ENCODE measurements around the gene SBNO1. TPM values are rescaled to one million over a fixed set of nuclear protein-coding genes. Genes with fewer than 3 reads are reported as not detected.

Gene SBNO1
- total RNA-seq, 4 donors from 2014 or later: 26.7 to 31.8 (median 29.9) TPM

DNA sequence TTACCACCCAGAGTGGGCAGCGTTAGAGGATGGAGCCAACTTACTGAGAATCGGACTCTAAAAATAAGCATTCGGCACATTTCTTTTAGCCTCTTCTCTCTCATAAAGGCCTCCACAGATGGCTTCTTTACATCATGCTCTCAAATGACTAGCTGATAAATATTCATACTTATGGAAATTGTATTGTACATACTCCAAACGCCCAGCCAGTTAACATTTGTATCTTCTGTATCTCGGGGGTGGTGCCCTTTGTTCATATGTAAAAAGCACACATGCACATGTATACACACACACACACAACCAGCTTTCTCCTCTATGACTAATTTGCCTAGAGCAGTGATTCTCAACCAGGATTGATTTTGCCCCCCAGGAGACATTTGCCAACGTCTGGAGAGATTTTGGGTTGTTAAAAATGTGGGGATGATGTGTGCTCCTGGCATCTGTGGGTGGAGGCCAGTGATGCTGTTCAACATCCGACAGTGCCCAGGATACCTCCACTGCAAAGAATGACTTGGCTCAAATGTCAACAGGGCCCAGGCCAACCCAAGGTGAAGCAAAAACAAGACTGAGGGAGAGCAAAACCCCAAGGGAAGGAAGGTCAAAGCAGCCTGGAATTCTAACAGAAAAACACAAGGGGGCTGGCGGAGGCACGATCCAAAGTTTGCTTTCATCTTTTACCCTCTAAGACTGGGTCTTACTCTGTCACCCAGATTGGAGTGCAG lies 77.8 kb downstream of the SBNO1 start:
- Histone ChIP-seq H3K4me3 (no peak overlapping the region), H3K4me1 (no peaks in the 10 kb centered on the region), H3K9me3 (no peaks in the 10 kb centered on the region), H3K27ac (replicated peaks in 1 of 4) (no peak overlapping the region), H3K27me3 (no peaks in the 10 kb centered on the region), H3K36me3 (peaks cover 6 to 28% (median 17%) of the 10 kb centered on the region in 4 donors)
- intact Hi-C loops (cut with DNase I): no loop called here
- WGBS: 72% methylated on average over 9 of the region's 9 CpGs
- TF ChIP-seq EP300 (IDR thresholded peaks at IDR 0.05): no peak
- TF ChIP-seq, protein P1, sequence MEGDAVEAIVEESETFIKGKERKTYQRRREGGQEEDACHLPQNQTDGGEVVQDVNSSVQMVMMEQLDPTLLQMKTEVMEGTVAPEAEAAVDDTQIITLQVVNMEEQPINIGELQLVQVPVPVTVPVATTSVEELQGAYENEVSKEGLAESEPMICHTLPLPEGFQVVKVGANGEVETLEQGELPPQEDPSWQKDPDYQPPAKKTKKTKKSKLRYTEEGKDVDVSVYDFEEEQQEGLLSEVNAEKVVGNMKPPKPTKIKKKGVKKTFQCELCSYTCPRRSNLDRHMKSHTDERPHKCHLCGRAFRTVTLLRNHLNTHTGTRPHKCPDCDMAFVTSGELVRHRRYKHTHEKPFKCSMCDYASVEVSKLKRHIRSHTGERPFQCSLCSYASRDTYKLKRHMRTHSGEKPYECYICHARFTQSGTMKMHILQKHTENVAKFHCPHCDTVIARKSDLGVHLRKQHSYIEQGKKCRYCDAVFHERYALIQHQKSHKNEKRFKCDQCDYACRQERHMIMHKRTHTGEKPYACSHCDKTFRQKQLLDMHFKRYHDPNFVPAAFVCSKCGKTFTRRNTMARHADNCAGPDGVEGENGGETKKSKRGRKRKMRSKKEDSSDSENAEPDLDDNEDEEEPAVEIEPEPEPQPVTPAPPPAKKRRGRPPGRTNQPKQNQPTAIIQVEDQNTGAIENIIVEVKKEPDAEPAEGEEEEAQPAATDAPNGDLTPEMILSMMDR (IDR thresholded peaks at IDR 0.05): no peak
- TF ChIP-seq POLR2AphosphoS5 (IDR thresholded peaks at IDR 0.05): no peak
- no peak for TF ChIP-seq POLR2A (IDR thresholded peaks at IDR 0.05; ENCODE audit: low read depth)
- no peak for DNase-seq (ENCODE audit: extremely low spot score)

DNA sequence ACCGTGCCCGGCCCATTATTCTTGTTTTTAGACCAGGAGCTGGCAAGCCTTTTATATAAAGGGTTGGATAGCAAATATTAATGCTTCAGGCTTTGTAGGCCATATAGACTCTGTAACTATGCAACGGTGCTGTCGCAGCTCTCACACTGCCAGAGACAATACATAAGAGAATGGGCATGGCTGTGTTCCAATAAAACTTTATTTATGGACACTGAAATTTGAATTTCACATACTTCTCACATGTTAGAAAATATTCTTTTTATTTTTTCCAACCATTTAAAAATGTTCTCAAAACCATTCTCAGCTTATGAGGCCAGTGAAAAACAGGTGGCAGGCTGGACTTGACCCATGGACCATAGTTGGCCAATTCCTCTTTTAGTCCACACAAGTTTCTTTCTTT lies 80.0 kb downstream of the SBNO1 start:
- Histone ChIP-seq H3K4me1 (no peaks in the 10 kb centered on the region), H3K27ac (replicated peaks in 1 of 4) (no peak overlapping the region), H3K9me3 (no peaks in the 10 kb centered on the region), H3K27me3 (no peaks in the 10 kb centered on the region), H3K36me3 (peaks cover 2 to 11% (median 4%) of the 10 kb centered on the region in 4 donors), H3K4me3 (no peak overlapping the region)
- intact Hi-C loops (cut with DNase I): no loop called here
- 95% methylated on average over 4 of the region's 4 CpGs for WGBS
- TF ChIP-seq POLR2A (IDR thresholded peaks at IDR 0.05; ENCODE audit: low read depth) (no peak), EP300 (IDR thresholded peaks at IDR 0.05) (no peak), POLR2AphosphoS5 (IDR thresholded peaks at IDR 0.05) (no peak)
- no peak for DNase-seq (ENCODE audit: extremely low spot score)

DNA sequence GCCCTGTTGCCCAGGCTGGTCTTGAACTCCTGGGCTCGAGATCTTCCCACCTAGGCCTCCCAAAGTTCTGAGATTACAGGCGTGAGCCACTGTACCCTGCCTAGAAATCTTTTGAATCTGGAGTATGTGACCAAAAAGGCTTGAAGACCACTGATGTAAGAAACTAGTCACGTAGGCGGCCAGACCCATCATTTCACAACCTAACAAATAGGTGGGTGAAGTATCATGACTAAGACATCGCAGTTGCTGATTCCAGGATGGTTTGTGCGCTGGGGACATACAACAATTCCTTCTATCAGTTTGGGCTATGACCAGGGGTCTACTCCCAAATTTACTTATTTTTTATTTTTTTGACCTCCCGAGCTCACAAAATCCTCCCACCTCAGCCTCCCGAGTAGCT lies 81.2 kb downstream of the SBNO1 start:
- no peak for DNase-seq (ENCODE audit: extremely low spot score)
- intact Hi-C loops (cut with DNase I): no loop called here

DNA sequence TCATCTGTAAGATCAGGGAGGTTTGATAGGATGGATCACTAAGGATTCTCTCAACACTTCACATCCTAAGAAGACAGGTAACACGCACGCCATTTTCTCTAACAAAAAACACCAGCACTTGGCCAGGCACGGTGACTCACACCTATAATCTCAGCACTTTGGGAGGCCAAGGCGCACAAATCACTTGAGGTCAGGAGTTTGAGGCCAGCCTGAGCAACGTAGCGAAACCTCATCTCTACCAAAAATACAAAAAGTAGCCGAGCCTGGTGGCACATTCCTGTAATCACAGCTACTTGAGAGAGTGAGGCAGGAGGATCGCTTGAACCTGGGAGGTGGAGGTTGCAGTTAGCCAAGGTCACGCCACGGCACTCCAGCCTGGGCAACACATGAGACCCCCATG lies 82.5 kb downstream of the SBNO1 start:
- H3K4me1 ChIP-seq: no peaks in the 10 kb centered on the region
- H3K36me3 ChIP-seq: no peaks in the 10 kb centered on the region
- intact Hi-C loops (cut with DNase I): no loop called here
- no peaks in the 10 kb centered on the region for H3K9me3 ChIP-seq
- TF ChIP-seq POLR2A (IDR thresholded peaks at IDR 0.05; ENCODE audit: low read depth): no peak
- no peak for TF ChIP-seq EP300 (IDR thresholded peaks at IDR 0.05)
- TF ChIP-seq, protein P1 (IDR thresholded peaks at IDR 0.05): no peak
- no peak for TF ChIP-seq POLR2AphosphoS5 (IDR thresholded peaks at IDR 0.05)
- WGBS: 89% methylated on average over 10 of the region's 10 CpGs
- no peak overlapping the region for H3K4me3 ChIP-seq
- no peaks in the 10 kb centered on the region for H3K27me3 ChIP-seq
- H3K27ac ChIP-seq (replicated peaks in 1 of 4): no peak overlapping the region
- DNase-seq (ENCODE audit: extremely low spot score): no peak

More for the DNA sequence above, 81.2 kb downstream of the SBNO1 start:
- Histone ChIP-seq H3K9me3 (no peaks in the 10 kb centered on the region), H3K4me3 (no peak overlapping the region), H3K27ac (replicated peaks in 1 of 4) (no peak overlapping the region), H3K4me1 (no peaks in the 10 kb centered on the region), H3K36me3 (no peaks in the 10 kb centered on the region), H3K27me3 (no peaks in the 10 kb centered on the region)
- TF ChIP-seq, protein P1 (IDR thresholded peaks at IDR 0.05): no peak
- no peak for TF ChIP-seq POLR2A (IDR thresholded peaks at IDR 0.05; ENCODE audit: low read depth)
- no peak for TF ChIP-seq EP300 (IDR thresholded peaks at IDR 0.05)
- no peak for TF ChIP-seq POLR2AphosphoS5 (IDR thresholded peaks at IDR 0.05)
- WGBS: 91% methylated on average over 8 of the region's 8 CpGs

DNA sequence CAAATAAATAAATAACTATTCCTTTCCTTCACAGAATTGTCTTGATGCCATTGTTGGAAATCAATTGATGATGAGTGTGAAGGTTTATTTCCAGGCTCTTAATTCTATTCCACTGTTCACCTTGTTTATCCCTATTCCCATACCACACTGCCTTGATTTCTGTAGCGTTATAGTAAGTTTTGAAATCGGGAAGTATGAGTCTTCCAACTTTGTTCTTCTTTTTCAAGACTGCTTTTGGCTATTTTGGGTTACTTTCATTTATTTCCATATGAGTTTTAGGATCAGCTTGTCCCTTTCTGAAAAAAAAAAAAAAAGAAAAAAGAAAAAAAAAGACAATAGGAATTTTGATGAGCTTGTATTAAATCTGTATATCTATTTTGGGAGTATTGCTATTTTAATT lies 83.7 kb downstream of the SBNO1 start:
- intact Hi-C loops (cut with DNase I): no loop called here
- TF ChIP-seq POLR2A (IDR thresholded peaks at IDR 0.05; ENCODE audit: low read depth) (no peak), POLR2AphosphoS5 (IDR thresholded peaks at IDR 0.05) (no peak), EP300 (IDR thresholded peaks at IDR 0.05) (no peak)
- TF ChIP-seq, protein P1 (IDR thresholded peaks at IDR 0.05): no peak
- no peak for DNase-seq (ENCODE audit: extremely low spot score)
- H3K4me1 ChIP-seq: no peaks in the 10 kb centered on the region
- no peak overlapping the region for H3K27ac ChIP-seq (replicated peaks in 1 of 4)
- no peaks in the 10 kb centered on the region for H3K27me3 ChIP-seq
- H3K4me3 ChIP-seq: no peak overlapping the region
- H3K9me3 ChIP-seq: no peaks in the 10 kb centered on the region
- WGBS: 85% methylated on average over 2 of the region's 2 CpGs
- no peaks in the 10 kb centered on the region for H3K36me3 ChIP-seq
